GM21737 (cell line): ENCODE measurements around the gene LCP1.
"Not testable (repeated sequence)": the region's sequence is repeated elsewhere in the genome, so short reads cannot be mapped to it uniquely, and the experiment has no call there.

Experiments used
- ATAC-seq: cut with Tn5 transposase; IDR thresholded peaks from one replicate; pipeline ENCODE4 v1.9.1; 2021; ENCODE audit warnings: mild to moderate bottlenecking, moderate library complexity; ENCODE audit not compliant: unreplicated experiment

Gene LCP1

GRCh38 chr13:46162741-46163140 lies 19.2 kb downstream of the LCP1 start:
- ATAC-seq, result not testable (repeated sequence)

- ATAC-seq, result peak; percentile 50
Measured at GRCh38 chr13:46160471-46161066, 21.4 kb downstream of the LCP1 start.

GRCh38 chr13:46160065-46160464 lies 21.9 kb downstream of the LCP1 start:
- no peak for ATAC-seq

GRCh38 chr13:46158983-46159382 lies 23.0 kb downstream of the LCP1 start:
- ATAC-seq, result no peak

- ATAC-seq, result no peak
Measured at GRCh38 chr13:46158222-46158621, 23.8 kb downstream of the LCP1 start.

GRCh38 chr13:46154136-46154801 lies 27.7 kb downstream of the LCP1 start:
- no peak for ATAC-seq

GRCh38 chr13:46152627-46153328 lies 29.2 kb downstream of the LCP1 start:
- ATAC-seq, result no peak

GRCh38 chr13:46150134-46150693 lies 31.8 kb downstream of the LCP1 start:
- no peak for ATAC-seq

GRCh38 chr13:46149272-46150133 lies 32.5 kb downstream of the LCP1 start:
- ATAC-seq, result no peak

- ATAC-seq, result no peak
Measured at GRCh38 chr13:46146898-46147297, 35.1 kb downstream of the LCP1 start.

- no peak for ATAC-seq
Measured at GRCh38 chr13:46145950-46146349, 36.0 kb downstream of the LCP1 start.

GRCh38 chr13:46145135-46145534 lies 36.8 kb downstream of the LCP1 start:
- ATAC-seq, result no peak

GRCh38 chr13:46143184-46143701 lies 38.7 kb downstream of the LCP1 start:
- ATAC-seq, result no peak

GRCh38 chr13:46142776-46143175 lies 39.2 kb downstream of the LCP1 start:
- no peak for ATAC-seq

- ATAC-seq, result no peak
Measured at GRCh38 chr13:46140044-46140443, 41.9 kb downstream of the LCP1 start.

GRCh38 chr13:46137627-46138317 lies 44.2 kb downstream of the LCP1 start:
- no peak for ATAC-seq

- ATAC-seq, result no peak
Measured at GRCh38 chr13:46136688-46137087, 45.3 kb downstream of the LCP1 start.

GRCh38 chr13:46134961-46135522 lies 46.9 kb downstream of the LCP1 start:
- ATAC-seq, result no peak

GRCh38 chr13:46134494-46134893 lies 47.5 kb downstream of the LCP1 start:
- no peak for ATAC-seq

GRCh38 chr13:46132109-46132508 lies 49.9 kb downstream of the LCP1 start:
- no peak for ATAC-seq
